Heart left ventricle (tissue), 13 donors: ENCODE data around the gene WLS.

Source experiments
- POLR2A ChIP-seq, 2 donors: fragments of 450-650 bp; IDR thresholded peaks; one replicate each; pipeline ENCODE4 v1.6.1; 2017; ENCODE audit warnings: antibody characterized with exemption in 2 of 2, mild to moderate bottlenecking in 2 of 2, moderate library complexity in 2 of 2
- TF ChIP-seq, protein P1 (sequence below), 12 donors: fragments of 200-600 bp; sonication (generic) in 4 of 12; IDR thresholded peaks; one replicate each; pipeline versions ENCODE4 v1.5.0 to v1.8.0; 2018 to 2022; ENCODE audit warnings: antibody characterized with exemption in 12 of 12, mild to moderate bottlenecking in 5 of 12
- donor health status: ischemic (EF 13 %, LVEDD 7.1; RV severe dilation, severe dysfunction).
- donor health status: DM: no; HTN: yes; CAD: no.
- donor health status: DM: no; HTN: no; CAD: no.
- donor health status: ischemic (EF 25% LVEDD 6.9; RV normal size, moderate dysfunction).
- donor health status: ischemic (EF 25% LVEDD 5.7; RV mildly dilated, moderate dysfunction).
- donor health status: ischemic (EF 35%, LVEDD 5.7; RV mildly dilated, moderate dysfunction).
- donor health status: nonischemic (EF 11% LVEDD 7.7; RV severe dilation, severe dysfunction).
- donor health status: DM: yes; HTN: yes; CAD: no.
- donor health status: PGD.
- donor health status: ischemic (EF 29% LVEDD 5.4; RV normal size, mild dysfunction).
- donor health status: nonischemic (EF 23%, LVEDD 6.1; RV moderate dilation, normal function).

DNA sequence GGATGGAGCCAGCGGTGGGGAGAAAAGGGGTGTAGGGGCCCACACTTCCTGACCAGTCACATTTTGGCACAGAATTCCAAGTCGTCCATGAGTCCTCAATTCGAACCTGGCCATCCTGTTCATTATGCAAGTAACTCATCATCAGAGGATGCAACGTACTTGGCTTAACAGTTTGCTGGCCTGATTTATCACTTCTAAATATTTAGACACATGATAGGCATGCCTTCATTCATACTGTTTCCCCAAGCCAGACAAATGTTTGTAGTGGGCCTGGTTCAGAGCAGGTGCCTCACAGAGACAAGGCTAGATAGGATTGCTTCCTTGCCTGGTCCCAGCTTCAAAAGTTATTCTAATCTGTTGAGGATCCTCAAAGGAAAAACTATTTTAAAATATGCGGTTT, 66.7 kb downstream of the WLS start:
- no peak for TF ChIP-seq POLR2A (IDR thresholded peaks at IDR 0.05)
- TF ChIP-seq, protein P1, sequence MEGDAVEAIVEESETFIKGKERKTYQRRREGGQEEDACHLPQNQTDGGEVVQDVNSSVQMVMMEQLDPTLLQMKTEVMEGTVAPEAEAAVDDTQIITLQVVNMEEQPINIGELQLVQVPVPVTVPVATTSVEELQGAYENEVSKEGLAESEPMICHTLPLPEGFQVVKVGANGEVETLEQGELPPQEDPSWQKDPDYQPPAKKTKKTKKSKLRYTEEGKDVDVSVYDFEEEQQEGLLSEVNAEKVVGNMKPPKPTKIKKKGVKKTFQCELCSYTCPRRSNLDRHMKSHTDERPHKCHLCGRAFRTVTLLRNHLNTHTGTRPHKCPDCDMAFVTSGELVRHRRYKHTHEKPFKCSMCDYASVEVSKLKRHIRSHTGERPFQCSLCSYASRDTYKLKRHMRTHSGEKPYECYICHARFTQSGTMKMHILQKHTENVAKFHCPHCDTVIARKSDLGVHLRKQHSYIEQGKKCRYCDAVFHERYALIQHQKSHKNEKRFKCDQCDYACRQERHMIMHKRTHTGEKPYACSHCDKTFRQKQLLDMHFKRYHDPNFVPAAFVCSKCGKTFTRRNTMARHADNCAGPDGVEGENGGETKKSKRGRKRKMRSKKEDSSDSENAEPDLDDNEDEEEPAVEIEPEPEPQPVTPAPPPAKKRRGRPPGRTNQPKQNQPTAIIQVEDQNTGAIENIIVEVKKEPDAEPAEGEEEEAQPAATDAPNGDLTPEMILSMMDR (IDR thresholded peaks at IDR 0.05) = no peak
